NCI-H460 (cell line): ENCODE data around the gene RGS19. TPM values are rescaled to one million over a fixed set of nuclear protein-coding genes. Genes with fewer than 3 reads are reported as not detected.

Experiments
- DNase-seq: peaks from one replicate; pipeline ENCODE4 v3.0.0-alpha.2; 2016; ENCODE audit warnings: low read depth; ENCODE audit errors: extremely low read depth
- total RNA-seq: library from RNA; depleted of rRNA; stranded (reverse); fragments of >200 nt; shearing (Covaris generic); gene quantifications from 2 replicates; pipeline ENCODE4 v1.2.3, GENCODE V29; 2014

RGS19 gene
- total RNA-seq, 1 experiment from 2014 or later: 12.6 TPM

- no peak for DNase-seq
Observed at GRCh38 chr20:64065062-64065973, 14.0 kb downstream of the RGS19 start.

DNA sequence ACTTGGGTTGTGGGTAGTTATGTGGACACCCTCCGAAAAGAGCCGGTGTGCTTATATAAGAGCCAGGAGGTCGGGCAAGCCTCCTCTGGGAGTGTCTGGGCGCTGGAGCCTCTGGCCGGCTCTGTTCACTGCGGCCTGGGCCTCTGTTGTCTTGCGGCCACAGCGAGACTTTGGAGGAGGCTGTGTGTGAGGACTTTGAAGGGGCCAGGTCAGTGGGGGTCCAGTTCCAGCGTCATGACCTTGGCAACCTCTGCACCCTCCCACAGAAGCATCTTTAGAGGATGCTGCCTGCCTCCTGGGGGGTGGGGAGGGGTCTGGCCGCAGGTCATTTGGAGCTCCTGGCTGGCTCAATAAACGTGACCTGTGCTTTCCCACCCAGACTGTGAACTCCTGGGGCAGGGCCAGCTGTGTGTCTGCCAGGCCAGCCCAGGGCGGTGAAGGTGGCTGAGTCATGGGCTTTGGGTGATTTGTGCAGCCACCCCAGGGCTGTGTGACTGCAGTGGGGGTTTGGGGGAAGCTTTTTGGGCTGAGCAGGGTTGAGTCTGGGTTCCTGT lies 15.1 kb downstream of the RGS19 start:
- DNase-seq: no peak

- no peak for DNase-seq
Observed at GRCh38 chr20:64063389-64064144, 15.8 kb downstream of the RGS19 start.

GRCh38 chr20:64062596-64063388 lies 16.5 kb downstream of the RGS19 start, which contains the start of gene TCEA2:
Gene TCEA2 (plus strand): TSS chr20:64063198. CDS start chr20:64063313, 115 bp downstream.
- DNase-seq: peak; percentile 92

GRCh38 chr20:64062276-64062595 lies 17.1 kb downstream of the RGS19 start:
- no peak for DNase-seq

DNA sequence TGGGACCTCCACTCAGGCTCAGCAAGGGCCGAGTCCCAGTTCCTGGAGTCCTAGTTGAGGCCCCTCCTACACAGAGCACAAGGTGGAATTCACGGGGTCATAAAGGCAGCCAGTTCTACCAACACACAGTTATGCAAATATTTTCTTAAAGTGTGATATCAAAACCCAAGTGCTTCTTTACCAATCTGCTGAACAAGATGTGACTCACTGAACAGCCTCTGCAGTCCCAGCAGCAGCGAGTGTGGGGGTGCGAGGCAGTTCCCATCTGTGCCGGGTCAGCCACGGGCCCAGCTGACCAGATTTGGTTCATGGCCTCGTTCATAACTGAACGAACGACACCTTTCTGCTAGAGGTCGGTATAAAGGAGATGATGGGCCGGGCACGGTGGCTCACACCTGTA lies 20.8 kb downstream of the RGS19 start:
- no peak for DNase-seq

DNA sequence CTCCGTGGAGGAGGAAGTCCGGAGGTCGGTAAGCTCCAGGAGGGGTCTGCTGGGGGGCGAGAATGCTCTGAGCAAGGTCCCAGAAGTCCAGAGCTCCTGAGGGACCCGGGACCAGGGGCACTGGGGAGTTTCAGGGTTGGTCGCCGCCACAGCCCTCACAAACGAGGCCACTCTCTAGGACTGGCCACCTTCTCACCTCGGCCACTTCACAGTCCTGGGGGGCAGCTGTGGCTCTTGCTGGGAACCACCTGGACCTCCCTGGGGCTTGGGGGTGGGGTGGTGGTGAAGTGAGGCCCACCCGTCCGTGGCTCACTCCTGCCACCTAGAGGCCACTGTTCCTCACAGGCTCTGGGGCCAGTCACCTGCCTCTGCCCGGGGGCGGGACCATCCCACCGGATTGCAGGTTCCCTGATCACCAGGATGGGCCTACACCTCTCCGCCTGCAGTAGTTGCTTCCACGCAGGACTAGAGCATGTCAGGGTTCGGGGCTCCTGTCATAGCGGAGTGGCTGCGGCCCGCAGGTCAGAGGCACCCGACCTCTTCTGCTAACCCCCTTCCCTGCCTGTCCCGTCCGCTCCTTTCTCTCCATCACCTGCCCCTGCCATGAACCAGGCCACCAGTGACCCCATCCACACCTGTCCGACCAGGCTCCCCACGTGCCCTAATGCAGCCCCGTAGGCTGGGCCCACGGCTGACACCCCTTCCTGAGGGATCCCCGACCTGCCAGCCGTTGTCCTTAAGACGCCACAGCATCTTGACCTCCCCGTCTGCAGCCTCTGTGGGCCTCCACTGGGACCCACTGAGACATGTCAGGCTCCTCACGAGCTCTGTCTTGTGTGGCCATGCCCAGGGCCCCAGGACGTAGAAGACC lies 21.5 kb downstream of the RGS19 start:
- peak; percentile 65 for DNase-seq

DNA sequence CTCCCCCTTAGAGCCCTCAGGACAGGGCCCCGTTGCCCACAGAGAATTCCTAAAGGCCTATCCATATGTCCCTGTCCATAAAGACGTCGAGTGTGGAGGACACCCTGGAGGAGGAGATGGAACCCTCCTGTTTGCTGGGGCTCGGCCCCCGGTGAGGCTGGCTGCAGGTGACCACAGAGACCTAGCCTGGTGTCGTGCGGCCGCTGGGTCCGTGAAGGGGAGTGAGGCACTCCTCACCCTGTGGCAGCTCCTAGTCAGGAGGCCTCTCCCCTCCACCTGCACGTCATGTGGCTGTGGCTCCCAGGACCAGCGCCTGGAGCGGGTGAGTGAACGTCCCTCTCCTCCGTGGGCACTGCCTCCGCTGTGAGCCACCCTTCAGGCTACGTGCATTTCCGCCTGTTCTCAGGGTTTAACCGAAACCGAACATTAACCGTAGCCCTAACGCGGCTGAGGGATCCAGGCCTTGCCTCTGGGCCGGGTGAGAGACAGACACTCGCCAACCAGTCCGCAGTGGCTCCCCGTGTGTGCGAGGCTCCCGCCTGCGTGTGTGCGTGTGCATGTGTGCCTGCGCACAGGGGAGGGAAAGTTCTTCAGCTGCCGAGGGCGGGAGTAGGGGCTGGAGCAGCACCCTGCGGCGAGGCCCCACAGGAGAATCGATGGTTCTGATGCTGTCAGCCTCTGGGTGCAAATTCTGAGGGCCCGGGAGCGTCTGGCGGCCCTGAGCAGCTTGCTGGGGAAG lies 22.3 kb downstream of the RGS19 start:
- DNase-seq: no peak

- no peak for DNase-seq
Observed at GRCh38 chr20:64056639-64056888, 22.8 kb downstream of the RGS19 start.

DNA sequence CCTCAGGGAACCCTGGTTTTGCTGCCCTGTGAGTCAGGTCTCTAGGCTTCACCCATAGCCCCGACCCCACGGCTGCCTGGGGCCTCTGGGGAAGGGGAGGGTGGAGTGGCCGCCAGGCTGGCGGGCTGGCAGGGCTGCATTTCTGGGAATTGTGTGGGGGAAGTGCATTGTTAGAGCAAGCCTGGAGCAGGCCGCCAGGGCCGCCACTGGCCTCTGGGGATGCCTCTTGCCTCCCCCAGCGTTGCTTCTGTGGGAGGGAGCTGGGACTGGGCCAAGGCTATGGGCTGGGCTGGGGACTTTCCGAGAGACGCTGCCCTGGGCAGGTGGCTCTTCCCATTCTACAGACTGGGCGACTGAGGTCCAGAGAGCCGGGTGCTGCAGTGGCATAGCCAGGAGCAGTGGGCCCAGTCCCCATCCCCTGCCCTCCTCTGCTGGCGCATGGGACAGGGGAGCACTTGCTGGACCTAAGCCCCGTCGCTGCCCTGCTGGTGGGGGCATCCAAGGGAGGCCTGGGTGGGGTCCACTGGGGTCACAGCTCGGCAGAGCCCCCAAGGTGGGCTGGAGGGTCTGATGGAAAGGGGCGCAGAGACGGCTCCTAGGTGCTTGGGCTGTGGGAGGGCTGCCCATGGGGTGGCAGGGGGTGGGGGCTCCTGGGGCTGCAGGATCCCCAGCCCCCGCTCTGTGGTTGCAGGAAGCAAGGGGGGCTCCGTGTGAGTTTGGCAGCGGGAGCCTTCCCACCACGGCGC lies 23.3 kb downstream of the RGS19 start:
- no peak for DNase-seq

GRCh38 chr20:64055396-64055892 lies 23.9 kb downstream of the RGS19 start:
- DNase-seq: no peak

DNA sequence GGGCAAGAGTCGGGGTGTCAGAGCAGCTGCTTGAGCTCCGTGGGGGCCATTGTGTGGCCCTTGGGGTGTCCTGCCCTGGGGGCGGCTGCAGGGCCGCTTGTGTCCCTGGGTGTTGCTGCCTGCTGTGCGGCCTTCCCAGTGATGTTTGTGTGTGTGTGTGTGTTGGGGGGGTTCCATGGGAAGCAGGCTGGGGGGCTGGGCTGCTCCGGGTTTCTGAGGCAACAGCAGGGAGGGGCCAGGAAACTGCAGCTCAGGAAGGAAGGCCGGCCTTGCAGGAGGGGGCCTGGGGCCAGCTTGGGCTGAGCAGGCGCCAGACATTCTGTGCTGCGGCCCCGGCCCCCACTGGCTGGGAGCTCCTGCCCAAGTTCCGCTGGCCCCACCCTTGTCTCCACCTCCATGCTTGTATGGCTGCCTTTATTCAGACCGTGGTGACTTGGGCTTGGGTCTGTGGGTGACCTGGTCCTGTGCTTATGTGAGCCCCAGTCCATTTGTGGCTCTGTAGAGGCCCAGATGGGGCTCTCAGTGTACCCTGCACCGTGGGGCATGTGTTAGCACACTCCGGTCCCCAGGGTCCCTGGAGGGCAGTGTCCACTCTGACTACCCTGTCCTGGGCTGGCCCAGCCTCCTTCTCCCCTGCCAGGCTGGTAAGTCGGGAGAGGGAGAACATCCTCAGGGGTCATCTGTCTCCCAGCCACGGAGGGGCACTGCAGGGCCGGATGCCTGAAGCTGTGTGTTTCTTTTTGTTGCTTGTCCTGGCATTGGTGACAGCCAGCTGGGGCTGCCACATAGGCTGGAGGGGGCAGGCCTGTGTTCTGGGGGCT lies 25.3 kb downstream of the RGS19 start:
- no peak for DNase-seq

DNA sequence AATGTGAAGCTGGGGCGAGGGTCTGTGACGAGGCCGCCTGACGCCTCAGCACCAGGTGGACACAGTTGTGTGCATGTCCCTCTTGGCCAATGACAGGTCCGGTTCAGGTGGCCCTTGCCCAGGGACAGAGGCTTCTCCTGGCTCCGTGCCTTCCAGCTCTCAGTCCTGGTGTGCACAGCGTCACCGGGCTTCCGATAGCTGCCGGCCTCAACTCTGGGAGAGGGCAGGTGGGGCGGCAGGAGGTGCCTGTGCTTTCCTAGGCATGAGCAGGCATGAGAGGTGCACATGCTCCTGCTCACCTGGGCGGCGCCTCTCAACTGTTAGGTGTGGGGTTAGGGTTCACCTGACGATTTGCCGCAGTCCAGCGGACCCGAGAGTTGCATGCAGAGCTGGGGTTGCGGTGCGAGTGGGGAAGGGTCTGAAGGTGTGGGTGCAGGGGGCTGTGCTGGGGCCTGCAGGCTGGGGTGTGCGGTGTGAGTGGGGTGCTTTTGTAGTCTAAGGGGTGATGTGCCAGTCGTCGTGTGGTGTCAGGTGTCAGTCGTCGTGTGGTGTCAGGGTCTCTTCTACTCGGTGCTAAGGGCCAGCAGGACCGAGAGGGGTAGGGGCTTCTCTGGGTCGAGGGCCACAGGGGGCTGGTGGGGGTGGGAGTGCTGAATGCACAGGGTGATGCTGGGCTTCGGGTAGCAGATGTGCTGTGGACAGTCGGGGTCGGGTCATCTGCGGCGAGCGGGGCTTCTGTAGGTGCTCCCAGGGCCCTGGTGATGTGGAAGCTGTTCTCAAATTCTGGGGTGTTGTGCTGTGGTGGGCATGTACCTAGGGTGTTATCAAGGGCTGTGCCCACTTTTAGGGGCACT lies 26.1 kb downstream of the RGS19 start:
- DNase-seq: no peak

- no peak for DNase-seq
Observed at GRCh38 chr20:64052326-64052722, 27.0 kb downstream of the RGS19 start.

DNA sequence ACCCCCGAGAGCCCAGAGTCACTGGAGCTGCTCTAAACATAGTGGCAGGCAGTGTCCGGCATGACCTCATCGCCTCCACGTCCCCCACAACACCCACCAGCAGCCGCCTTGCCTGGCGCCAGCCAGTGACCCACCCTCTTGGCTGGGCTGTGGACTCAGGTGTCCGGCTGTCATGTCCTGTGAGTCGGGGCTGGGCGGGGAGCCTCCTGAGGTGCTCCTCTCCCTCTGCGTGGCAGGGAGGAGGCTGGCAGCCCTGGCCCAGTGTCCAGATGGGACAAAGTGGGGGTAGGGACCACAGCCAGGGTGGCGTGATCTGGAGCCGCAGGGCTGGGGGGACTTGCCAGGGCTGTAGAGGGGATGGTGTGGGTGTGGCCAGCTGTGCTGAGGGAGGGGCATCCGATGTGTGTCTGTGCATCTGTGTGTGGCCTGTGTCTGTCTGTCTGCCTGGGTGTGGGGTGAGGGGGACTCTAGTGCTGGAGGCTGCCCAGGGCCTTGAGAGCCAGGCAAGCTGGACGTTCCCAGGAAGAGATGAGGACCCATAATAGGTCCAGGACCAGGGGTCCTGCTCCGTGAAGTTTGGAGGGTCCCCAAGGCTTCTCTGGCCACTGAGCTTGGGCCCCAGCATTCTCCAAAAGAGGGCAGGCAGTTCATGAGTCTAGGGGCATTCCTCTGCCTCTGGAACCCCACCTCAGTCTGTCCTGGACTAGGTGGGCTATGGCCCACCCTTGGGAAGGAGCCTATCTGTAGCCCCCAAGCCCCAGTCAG lies 27.6 kb downstream of the RGS19 start:
- DNase-seq: no peak

DNA sequence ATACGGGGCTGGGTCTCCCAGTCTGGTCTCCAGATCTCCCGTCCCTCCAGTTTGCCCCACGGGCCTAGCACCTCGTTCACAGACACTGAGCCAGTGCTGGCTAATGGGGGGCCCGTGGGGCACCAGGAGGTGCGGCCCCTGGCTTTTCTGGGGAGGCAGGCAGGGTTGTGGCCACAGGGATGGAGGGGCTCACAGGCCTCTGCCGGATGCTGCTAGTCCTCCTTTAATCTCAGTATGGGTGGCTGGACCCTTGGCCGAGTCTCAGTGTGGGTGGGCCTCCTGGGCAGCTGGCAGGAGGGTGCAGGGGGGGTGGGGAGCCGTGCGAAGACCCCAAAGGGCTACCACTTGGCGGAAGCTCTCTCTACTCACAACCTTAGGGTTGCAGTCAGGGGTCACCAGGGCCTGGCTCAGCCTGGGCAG lies 28.3 kb downstream of the RGS19 start:
- no peak for DNase-seq
